GM18867 (cell line): ENCODE measurements around the gene MTCP1.

ENCODE experiments used
- ATAC-seq: cut with Tn5 transposase; IDR thresholded peaks from one replicate; pipeline ENCODE4 v1.9.1; 2021; ENCODE audit warnings: mild to moderate bottlenecking, moderate library complexity; ENCODE audit not compliant: unreplicated experiment

MTCP1 gene, protein sequence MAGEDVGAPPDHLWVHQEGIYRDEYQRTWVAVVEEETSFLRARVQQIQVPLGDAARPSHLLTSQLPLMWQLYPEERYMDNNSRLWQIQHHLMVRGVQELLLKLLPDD

DNA sequence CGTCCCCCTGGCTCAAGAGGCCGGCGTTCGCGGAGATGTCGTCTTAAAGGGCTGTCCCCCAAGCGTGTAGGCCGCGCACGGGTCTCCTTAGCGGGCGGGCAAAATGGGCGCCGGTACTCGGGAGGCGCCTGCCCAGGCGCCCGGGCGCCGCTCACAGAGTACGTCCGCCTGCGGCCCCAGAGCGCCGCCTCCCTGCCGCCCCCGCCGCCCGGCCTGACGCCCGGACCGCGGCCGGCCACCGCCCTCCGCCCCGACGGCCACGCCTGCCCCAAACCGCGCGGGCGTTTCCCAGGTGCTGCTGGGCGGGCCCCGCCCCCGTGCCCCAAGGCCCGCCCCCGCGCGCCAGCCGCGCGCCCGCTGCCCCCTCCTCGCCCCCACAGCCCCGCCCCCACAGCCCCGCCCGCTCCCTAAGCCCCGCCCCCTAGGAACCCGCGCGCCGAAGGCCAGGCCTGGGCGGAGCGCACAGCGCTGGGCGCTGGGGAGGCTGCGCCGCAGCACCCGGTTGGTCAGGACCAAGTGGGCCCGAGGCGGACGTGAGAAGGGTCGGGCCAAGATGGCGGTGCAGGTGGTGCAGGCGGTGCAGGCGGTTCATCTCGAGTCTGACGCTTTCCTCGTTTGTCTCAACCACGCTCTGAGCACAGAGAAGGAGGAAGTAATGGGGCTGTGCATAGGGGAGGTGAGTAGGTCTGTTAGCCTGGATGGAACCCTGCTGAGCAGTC, at the start of gene MTCP1, which contains the start of the genes BRCC3 and CMC4:
MTCP1 (minus strand) TSS at position 162 of the 719 bp plus-strand sequence. CDS start 5,126 bp downstream, outside the sequence.
BRCC3 (plus strand) TSS at position 534 of the 719 bp plus-strand sequence; CDS start at position 554, 20 bp downstream.
CMC4 (minus strand) TSS at position 162 of the 719 bp plus-strand sequence. CDS start 7,113 bp downstream, outside the sequence.
- peak; percentile 89 for ATAC-seq

DNA sequence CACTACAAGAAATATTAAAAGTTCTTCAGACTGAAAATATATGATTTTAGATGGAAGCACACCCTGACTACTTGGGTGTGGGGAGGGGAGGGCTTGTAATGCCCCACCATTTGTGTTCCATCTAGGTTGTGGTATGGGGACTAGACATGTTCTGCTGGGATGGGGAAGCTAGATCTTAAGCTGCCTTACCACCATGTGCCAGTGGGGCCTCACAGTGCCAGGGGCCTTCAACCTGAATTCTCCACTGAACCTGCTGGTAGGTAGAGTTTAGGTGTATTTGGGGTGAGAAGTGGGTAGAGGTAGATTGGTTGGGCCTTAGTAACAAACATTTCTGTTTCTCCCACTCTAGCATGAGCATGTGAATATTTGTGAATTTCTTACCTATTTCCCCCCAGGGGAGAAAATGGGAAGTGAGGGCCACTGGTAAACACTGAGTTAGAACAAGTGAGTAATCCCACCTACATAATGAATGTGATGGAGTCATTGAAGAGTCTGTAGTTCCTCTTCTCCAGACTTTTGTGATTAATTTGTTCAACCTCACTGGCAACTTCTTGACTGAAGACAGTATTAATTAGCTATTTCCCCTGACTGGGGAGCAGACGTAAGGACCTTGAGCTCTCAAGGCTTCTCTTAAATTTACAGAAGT, 44.4 kb upstream of the MTCP1 start:
- no peak for ATAC-seq

DNA sequence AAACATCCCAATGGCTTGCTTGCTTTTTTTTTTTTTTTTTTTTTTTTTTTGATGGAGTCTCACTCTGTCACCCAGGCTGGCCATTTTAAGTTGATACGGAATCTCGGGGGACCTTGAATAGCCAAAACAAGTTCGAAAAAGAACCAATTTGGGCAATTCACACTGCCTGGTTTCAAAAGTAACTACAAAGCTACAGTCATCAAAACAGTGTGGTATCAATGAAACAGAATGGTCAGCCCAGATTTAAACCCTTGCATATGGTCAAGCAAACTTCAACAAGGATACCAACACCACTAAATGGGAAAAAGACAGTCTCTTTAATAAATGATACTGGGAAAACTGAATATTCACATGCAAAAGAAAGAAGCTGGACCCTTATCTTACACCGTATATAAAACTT, 42.2 kb upstream of the MTCP1 start:
- no peak for ATAC-seq

DNA sequence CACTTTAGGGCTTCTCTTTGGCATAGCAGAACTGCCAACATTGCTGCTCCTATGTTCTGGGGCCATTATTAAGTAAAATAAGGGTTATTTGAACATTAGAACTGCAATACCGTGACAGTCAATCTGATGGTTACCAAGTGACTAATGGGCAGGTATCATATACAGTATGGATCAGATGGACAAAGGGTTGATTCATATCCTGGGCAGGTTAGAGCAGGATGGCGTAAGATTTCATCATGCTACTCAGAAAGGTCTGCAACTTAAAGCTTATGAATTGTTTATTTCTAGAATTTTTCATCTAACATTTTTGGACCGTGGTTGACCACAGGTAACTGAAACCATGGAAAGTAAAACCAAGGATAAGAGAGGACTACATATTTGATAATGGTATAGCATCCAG, 41.2 kb upstream of the MTCP1 start:
- ATAC-seq = no peak

DNA sequence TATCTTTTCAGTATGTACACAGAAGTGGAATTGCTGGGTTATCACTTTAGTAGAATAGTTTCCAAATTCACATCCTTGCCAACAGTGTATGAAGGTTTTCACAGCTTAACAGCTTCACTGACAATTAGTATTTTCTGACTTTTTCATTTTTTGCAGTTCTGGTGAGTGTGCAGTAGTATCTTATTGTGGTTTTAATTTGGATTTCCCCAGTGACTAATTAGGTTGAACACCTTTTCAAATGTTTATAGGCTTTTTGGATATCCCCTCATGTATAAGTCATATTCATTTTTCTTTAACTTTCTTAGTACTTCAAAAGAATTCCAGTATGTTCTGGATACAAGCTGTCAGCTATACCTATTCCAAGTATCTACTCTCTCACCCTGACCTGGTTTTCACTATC, 37.5 kb upstream of the MTCP1 start:
- no peak for ATAC-seq

DNA sequence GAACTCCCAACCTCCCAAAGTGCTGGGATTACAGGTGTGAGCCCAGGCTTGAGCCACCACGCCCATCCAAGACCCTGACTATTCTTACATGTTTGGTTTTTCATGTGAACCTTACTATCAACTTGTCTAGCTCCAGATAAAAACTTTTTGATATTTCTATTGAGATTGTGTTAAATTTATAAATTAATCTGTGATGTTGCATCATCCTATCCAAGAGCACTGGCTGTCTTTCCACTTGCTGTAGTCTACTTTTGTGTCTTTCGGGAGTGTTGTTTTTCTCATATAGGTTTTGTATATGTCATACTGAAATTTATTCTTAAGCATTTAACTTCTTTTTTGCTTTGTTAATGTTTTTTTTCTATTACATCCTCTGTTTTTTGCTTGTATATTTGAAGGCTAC, 35.0 kb upstream of the MTCP1 start:
- no peak for ATAC-seq

DNA sequence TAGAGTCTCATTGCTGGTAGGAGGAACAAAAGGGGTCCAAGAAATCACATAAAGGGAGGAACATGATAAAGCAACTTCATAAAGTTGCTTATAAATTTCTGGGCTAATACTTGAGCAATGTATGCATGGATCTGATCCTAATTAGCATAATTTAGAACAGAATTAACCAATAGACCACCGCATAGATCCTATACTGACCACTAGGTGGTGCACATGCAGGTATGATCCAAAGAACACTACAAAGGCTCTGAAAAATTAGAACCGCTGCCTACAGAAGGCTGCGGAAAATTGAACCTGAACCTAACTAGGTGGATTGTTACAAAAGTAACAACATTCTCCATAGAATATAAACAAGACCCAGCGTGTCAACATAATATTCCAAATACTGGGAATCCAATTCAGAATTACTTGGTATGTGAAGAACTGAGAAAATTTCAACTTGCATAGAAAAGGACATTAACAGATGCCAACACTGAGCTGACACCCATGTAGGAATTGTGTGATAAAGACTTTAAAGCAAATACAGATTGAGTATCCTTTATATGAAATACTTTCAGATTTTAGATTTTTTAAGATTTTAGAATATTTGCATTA, 23.6 kb upstream of the MTCP1 start:
- peak; percentile 81 for ATAC-seq

DNA sequence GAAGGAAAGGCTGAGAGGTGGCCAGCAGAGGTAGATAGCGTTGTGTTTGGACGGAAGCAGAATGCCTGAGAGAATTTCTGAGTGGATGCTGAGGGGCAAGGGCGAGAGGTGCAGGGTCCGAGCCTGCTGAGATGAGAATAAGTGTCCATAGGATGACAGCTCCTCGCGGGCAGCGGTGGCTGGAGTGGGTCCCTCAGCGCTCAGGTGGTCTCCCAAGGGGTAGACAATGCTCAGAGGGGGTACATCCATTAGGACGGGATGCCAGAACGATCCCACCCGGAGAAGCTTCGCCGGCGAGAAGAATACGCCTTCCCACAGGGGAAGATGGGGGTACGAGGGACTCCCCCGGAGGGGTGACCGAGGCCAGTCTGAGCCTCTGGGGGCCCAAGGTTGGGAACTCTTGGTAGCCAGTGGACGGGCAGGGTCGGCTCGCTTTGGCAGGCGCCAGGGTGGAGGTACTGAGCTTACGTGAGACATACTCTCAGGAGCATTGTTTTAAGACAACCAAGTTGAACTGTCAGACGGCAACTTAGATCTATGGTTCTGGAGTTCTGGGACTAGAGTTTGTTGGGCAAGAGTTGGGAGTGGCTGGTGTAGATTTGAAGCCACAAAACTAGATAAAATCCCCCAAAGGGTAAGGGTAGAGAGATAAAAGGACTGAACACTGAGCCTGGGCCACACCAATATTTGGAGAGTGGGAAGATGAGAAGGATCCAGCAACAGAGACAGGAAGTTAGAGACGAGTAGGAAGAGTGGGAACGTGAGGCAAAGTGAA, 16.2 kb upstream of the MTCP1 start:
- no peak for ATAC-seq

DNA sequence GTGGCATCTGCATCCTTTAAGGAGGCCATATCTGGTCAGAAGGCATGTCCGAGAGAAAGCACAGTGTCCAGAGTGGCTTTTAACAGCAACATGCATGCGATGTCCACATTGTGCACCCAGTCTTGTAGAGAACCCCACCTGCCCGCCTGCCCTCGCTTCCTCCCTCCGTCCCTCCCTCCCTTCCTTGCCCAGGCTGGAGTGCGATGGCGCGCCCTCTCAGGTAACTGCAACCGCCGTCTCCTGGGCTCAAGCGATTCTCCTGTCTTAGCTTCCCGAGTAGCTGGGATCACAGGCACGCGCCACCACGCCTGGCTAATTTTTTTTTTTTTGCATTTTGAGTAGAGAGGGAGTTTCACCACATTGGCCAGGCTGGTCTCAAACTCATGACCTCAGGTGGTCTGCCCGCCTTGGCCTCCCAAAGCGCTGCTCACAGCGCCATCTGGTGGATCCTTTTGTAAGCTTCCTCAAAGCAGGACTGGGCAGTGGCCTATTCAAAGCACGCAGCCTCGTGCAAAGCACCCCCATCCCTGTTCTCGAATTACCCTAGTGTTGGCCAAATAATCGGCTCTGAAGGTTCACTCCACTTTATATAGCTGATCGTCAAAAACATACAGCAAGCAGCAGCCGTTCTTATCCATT, 15.4 kb upstream of the MTCP1 start:
- no peak for ATAC-seq

DNA sequence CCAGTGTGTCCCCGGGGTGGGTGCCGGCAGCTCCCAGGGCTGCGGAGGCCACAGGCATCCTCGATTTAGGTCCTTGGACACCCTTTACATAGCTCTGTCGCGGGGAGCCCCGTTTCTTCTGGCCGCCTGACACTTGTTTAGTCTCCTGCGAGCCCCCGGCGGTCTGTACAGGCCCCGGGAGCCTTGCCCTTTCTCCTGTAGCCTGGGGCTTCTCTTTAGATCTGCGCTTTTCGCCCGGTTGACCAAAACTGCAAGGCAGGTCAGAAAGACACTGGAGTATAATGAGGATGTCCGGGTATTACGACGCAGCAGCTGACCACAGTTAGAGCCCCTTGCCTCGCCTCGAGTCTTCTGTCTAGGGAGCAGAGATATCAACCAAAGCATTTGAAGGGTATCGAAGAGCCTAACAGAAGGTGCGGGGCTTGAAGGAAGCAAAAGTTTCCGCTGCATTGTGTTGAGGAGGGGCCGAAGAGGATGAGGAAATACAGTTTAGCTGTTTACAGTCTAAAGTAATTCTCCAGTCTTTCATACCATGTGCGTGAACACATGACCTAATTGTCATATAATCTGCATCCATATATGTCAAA, 851 bp upstream of the MTCP1 start:
- no peak for ATAC-seq

DNA sequence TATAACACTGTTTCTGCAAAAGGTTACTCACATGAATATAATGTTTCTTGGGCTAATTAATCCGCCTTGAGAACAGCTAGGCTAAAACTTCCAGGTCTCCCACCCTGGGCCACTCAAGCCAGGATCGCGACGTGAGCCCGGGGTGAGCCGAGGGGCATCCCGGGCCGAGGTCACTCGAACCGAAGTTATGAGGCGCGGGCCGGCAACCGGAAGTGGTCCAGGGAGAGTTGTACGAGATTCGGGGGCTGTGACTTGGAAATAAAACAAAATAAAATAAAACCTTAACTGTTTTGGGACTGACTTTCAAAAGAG, 317 bp downstream of the MTCP1 start:
- ATAC-seq = peak; percentile 21

DNA sequence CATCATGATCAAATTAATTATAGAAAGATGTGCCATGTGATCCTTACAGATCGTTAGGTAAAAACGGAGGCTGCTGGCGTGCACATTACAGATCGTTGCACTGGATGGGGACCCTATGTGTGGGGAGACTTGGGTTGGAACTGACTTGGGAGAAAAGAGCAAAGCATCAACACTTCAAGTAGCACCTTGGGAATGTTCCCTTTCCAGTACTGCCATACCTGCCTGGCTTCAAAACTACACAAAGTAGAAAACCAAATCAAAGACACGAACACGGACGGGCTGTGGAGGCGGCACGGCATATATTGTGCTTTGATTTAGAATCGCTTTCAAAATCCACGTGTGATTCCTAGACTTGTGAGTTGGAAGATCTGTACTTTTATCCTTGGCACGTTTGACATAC, 898 bp downstream of the MTCP1 start:
- no peak for ATAC-seq

DNA sequence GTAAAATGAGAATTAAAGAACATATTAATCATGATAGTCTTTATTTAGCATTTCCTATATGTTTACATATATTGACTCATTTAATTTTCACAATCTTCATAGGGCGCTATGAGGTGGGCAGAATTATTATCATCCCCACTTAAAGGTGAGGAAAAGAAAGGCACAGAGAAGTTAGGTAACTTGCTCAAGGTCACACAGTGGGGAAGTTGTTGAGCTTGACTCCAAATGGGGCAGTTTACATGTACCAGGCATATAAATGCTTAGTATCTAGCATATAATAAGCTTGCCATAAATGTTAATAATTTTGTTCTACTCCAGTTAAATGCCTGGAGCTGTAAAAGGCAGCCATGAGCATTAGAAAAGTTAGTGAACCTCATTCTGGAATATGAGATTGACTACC, 1.5 kb downstream of the MTCP1 start:
- no peak for ATAC-seq

DNA sequence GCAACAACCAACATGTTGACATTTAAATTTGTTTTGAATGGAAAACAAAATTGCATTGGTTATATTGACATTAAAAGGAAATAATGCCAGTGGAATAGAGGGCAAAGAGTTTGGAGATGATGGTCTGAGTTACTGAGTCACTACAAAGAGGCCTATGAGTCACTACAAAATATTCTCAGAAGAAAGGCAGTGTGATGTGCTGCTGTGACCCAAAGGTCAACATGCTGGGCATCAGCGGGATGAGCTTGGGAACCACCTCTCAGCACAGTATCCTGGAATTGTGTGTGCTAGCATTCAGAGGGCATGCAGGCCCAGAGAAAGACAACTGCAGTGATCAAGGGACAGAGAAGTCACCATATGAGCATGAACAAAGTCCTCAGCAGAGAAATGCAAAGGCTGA, 2.8 kb downstream of the MTCP1 start:
- no peak for ATAC-seq

DNA sequence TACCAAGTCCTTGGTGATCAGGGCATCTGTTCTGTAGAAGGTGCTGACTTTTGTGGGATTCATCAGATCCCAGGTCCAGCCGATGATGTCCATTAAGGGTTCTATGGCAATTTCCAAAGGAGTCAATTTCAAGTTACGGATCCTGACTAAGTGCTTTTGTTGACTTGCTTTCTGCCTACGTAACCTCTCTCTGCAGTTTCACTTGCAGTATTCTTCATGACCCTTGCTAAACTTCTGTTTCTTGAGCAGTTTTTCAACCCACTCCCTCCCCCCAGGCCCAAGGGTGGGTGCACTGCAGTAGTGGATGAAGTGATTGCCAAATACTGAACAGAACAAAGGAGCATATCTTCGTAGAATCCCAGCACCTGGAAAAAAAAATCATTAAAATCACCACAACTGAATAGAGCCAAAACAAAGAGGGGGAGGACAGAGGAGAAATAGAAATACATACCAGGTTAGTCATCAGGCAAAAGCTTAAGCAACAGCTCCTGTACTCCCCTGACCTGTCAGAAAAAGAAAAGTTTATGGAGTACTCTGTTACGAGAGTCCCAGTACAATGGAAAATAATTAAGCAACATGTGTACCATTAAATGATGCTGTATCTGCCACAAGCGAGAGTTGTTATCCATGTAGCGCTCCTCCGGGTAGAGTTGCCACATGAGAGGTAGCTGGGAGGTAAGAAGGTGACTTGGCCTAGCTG, 5.8 kb downstream of the MTCP1 start:
- no peak for ATAC-seq

DNA sequence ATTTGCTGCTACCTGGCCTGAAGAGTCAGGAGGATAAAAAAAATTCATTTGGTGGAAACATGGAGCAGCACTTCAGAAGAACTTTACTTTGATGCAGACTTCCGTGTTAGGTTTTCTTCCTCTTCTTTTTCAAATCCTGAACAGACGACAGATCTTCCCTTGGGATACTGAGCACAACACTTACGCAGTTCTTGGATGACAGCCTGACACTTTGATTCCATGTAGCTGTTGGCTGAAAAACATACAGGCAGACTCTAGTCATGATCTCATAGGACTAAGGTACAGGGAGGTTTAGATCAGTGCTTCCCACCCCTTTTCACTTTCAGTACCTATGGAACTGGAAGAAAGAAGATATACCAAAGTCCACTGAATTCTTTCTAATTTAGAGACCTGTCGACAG, 9.2 kb downstream of the MTCP1 start:
- no peak for ATAC-seq

DNA sequence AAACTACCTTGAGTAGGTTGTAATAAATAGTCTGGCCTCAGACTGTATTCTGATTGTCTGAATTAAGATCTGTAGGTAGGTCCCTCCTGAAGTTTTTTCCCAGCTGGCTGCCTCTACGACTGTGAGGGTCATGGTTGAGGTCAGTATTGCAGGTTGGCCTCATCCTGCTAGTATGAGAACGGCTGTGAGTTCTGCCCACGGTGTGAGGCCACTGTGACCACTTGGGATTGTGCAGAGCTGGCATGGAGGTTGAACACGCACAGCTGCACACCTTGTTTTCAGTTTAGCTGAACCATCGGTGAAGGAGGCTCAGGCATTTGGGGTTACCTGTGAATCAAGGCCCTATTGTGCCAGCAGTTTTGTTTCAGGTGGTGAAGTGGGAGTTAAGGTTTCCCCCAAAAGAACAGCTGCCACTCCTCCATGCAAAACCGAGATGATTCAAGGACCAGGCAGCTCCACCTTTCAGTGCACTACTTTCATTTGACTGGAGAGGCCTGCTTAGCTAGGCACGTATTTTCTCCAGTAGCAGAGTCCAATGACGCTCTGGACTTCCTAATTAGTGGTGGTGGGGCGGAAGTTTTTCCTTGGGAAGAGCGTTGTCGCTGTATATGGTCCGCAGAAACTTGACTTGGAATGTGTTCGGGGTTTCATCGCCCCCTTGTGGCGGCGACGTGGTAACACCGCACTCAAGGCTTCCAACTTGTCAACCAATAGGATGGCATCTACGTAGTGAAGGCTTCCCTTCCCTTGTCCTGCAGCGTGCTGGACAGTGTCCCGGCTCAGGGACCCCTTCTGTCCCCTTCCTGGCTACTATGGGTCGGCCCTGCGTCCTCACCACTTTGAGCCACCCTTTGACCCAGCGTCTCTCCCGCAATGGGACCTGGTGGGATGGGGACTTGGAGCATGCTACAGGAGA, 13.8 kb downstream of the MTCP1 start:
- ATAC-seq = peak; percentile 92

DNA sequence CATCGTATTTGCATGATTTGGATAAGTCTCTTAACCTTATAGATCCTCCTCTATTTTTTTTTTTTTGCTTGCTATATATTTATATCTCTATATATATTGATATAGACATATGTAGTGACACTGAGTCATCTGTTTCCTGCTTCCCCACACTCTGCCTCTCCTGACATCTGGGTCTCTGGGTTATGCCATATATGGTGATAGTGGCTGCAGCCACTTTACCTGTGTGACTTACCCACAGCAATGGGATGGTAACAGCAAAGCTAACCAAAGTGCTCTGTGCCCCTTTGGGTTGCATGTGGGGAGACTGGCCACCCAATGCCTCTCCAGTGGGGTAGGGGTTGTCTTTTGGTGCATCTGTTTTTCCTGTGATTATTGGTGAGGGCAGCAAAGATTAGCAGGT, 14.5 kb downstream of the MTCP1 start:
- ATAC-seq = no peak

DNA sequence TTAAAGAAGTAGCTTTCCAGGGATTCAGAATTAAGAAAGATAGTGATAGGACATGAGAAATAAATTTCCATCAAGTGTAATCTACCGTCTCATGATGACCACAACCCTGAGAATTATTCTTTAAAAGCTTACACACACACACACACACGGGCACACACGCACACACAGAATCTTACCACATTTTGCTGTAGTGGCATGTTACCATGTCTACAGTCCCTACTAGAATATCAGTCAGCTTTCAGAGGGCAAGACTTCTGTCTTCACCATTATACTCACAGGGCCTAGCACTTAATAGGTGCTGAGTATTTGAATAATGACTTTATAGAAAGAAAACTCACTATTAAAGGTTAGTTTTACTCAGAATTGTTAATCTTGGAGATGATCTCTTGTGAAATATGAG, 15.4 kb downstream of the MTCP1 start:
- ATAC-seq = no peak
